Osteoblast (primary cell): Measurements from ENCODE around the gene DNAJB6. TPM values are rescaled to one million over a fixed set of nuclear protein-coding genes. Genes with fewer than 3 reads are reported as not detected.

Experiments used
- DNase-seq: peaks from one replicate; pipeline ENCODE4 v3.0.0; 2011; ENCODE audit warnings: low spot score, mixed read lengths; ENCODE audit not compliant: insufficient read length; ENCODE audit errors: missing footprints
- H2AFZ ChIP-seq: 2 replicates; pipeline ENCODE4 v1.6.0; 2011; ENCODE audit warnings: mild to moderate bottlenecking, low read length
- H3K27ac ChIP-seq: 2 replicates; pipeline ENCODE4 v1.5.1; 2011; ENCODE audit warnings: mild to moderate bottlenecking, low read depth, low read length, moderate library complexity
- H3K27me3 ChIP-seq: 2 replicates; pipeline ENCODE4 v1.6.0; 2012; ENCODE audit warnings: mild to moderate bottlenecking, control low read depth, inconsistent platforms, low read length, moderate library complexity; ENCODE audit not compliant: insufficient read depth
- H3K36me3 ChIP-seq: 2 replicates; pipeline ENCODE4 v1.5.1; 2011; ENCODE audit warnings: mild to moderate bottlenecking, low read length, control low read depth, moderate library complexity; ENCODE audit not compliant: insufficient read depth
- H3K4me1 ChIP-seq: 2 replicates; pipeline ENCODE4 v1.5.1; 2011; ENCODE audit warnings: mild to moderate bottlenecking, low read length, control low read depth, moderate library complexity; ENCODE audit not compliant: insufficient read depth
- H3K4me2 ChIP-seq: 2 replicates; pipeline ENCODE4 v1.6.0; 2011; ENCODE audit warnings: mild to moderate bottlenecking, low read length; ENCODE audit not compliant: insufficient read depth
- H3K4me3 ChIP-seq: fragments of 200-600 bp; sonication (generic); 3 replicates; pipeline ENCODE4 v1.5.1; 2012; ENCODE audit warnings: mild to moderate bottlenecking, low read length, inconsistent platforms; ENCODE audit not compliant: insufficient read depth
- H3K79me2 ChIP-seq: 2 replicates; pipeline ENCODE4 v1.6.0; 2012; ENCODE audit warnings: mild to moderate bottlenecking, low read length, control low read depth, inconsistent platforms; ENCODE audit not compliant: insufficient read depth
- H3K9me3 ChIP-seq: 2 replicates; pipeline ENCODE4 v1.5.1; 2011; ENCODE audit warnings: low read depth, low read length, control low read depth
- H4K20me1 ChIP-seq: 2 replicates; pipeline ENCODE4 v1.6.0; 2012; ENCODE audit warnings: mild to moderate bottlenecking, low read length, control low read depth; ENCODE audit not compliant: insufficient read depth
- total RNA-seq: library from RNA; depleted of rRNA; stranded (reverse); fragments of >200 nt; gene quantifications from 2 replicates; pipeline ENCODE4 v1.2.3, GENCODE V29; 2012
- TF ChIP-seq, protein P1 (sequence below): IDR thresholded peaks from 2 replicates; pipeline ENCODE4 v1.5.1; 2011; ENCODE audit warnings: mild to moderate bottlenecking, low read depth, low read length, moderate library complexity; ENCODE audit errors: extremely low read depth

DNAJB6 gene
- total RNA-seq, 1 donor: 84.7 TPM

DNA sequence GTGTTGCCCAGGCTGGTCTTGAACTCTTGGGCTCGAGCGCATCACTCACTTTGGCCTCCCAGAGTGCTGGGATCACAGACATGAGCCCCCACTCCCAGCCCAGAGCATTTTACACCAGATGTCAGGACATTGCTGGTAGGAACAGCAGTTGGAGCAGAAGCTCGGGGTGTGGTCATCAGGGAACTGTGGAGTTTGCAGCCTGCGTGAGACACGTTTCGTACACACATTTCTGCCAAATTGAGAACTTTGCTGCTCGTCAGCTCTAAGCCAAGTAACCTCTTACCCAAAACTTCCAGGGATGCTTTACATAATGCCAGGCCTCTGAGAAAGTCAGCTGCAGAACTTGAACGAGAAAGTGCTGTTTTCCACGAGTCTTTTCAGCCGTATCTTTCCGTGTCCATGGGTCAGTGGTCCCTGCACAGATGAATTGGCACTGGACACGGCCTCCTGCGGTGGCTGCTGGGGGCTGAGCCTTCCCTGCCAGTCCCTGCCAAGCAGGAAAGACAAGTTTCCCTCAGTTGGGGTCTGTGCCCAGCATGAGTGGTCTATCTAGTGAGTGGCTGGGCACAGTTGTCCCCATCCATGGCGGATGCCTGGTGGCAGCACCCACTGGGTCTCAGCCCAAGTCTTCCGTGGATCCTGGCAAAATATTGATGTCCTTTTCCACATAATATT is 54.4 kb downstream of the DNAJB6 start:
- TF ChIP-seq, protein P1, sequence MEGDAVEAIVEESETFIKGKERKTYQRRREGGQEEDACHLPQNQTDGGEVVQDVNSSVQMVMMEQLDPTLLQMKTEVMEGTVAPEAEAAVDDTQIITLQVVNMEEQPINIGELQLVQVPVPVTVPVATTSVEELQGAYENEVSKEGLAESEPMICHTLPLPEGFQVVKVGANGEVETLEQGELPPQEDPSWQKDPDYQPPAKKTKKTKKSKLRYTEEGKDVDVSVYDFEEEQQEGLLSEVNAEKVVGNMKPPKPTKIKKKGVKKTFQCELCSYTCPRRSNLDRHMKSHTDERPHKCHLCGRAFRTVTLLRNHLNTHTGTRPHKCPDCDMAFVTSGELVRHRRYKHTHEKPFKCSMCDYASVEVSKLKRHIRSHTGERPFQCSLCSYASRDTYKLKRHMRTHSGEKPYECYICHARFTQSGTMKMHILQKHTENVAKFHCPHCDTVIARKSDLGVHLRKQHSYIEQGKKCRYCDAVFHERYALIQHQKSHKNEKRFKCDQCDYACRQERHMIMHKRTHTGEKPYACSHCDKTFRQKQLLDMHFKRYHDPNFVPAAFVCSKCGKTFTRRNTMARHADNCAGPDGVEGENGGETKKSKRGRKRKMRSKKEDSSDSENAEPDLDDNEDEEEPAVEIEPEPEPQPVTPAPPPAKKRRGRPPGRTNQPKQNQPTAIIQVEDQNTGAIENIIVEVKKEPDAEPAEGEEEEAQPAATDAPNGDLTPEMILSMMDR: no peak
- DNase-seq: no peak
- Histone ChIP-seq H3K4me2 (no peak overlapping the region), H3K27ac (peak overlapping the region; percentile 41), H3K79me2 (peaks cover 66% of the 10 kb centered on the region), H3K27me3 (no peaks in the 10 kb centered on the region), H4K20me1 (peaks cover 17% of the 10 kb centered on the region), H3K36me3 (peaks cover 33% of the 10 kb centered on the region), H3K9me3 (no peaks in the 10 kb centered on the region), H2AFZ (no peak overlapping the region), H3K4me1 (peaks cover 20% of the 10 kb centered on the region), H3K4me3 (no peak overlapping the region)

DNA sequence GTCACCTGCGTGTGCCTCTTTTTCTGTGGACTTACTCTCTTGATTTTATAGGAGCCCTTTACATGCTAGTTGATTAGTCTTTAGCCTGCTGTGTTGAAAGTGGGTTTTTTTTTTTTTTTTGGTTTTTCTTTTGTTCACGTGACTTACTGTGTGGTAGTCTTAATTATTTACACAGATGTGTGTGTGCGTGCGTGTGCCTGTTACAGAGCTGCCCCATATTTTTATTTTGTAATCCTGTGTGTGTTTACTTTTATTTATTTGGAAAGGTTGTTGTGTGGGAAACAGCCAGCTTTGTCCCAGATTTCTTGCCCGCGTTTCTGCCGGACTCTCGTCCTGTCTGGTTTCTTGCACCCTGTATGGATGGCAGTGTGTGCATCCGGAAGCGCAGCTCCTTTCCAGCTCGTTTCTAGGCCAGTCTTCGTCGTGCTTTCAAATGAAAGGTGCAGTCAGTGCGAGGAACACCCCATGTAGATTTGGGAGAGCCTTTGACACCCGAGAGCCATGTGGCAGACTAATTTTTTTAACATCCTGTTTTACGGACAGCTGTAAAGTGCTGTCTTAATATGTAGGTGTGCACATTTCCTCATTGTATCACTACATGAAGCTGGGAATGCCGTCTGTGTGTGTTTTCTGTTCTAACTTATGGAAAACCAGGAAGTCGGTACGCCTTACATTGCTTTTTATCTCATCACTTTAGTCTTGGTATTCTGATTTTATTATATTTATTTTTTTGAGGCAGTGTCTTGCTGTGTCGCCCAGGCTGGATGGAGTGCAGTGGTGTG is 55.6 kb downstream of the DNAJB6 start:
- TF ChIP-seq, protein P1: no peak
- Histone ChIP-seq H2AFZ (no peak overlapping the region), H3K27ac (no peak overlapping the region), H3K4me1 (peaks cover 20% of the 10 kb centered on the region), H4K20me1 (peaks cover 10% of the 10 kb centered on the region), H3K4me2 (no peak overlapping the region), H3K27me3 (no peaks in the 10 kb centered on the region), H3K9me3 (no peaks in the 10 kb centered on the region), H3K36me3 (peaks cover 29% of the 10 kb centered on the region), H3K4me3 (no peak overlapping the region), H3K79me2 (peaks cover 68% of the 10 kb centered on the region)
- DNase-seq: no peak

DNA sequence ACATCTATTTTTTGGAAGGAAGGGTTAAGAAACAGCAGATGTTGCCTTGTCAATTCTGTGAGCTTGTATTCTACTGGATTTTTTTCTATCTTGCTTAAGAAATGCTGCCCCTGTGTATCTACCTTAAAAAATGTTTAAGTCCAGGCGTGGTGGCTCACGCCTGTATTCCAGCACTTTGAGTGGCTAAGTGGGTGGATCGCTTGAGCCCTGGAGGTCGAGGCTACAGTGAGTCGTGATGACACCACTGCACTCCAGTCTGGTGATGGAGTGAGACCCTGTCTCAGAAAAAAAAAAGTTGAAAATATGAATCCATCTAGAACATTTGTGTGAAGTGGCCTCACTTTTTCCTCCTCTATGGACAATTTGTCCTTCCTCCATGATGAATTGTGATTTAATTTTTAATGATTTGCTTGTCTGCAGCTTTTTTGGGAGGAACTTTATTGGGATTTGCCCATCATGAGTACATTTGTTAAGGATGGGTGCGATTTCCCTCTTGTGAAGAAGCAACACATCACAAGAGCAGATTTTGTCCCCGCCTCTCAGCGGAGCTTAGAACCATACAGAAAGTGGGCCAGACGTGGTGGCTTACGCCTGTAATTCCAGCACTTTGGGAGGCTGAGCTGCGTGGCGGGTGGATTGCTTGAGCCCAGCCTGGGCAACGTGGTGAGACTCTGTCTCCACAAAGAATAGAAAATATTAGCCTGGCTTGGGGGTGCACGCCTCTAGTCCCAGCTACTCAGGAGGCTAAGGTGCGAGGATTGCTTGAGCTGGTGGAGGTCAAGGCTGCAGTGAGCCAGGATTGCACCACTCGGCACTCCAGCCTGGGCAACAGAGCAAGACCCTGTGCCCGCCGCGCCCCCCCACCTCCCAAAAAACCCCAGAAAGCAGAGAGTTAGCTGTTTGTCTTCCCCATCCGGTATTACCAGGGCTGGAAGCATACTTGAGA is 57.7 kb downstream of the DNAJB6 start:
- no peak overlapping the region for H3K4me2 ChIP-seq
- peaks cover 63% of the 10 kb centered on the region for H3K79me2 ChIP-seq
- no peaks in the 10 kb centered on the region for H3K27me3 ChIP-seq
- no peak overlapping the region for H2AFZ ChIP-seq
- no peak for DNase-seq
- no peak overlapping the region for H3K4me3 ChIP-seq
- peaks cover 31% of the 10 kb centered on the region for H3K4me1 ChIP-seq
- H4K20me1 ChIP-seq: peaks cover 8% of the 10 kb centered on the region
- no peaks in the 10 kb centered on the region for H3K9me3 ChIP-seq
- peak overlapping the region; percentile 9 for H3K27ac ChIP-seq
- peaks cover 21% of the 10 kb centered on the region for H3K36me3 ChIP-seq
- TF ChIP-seq, protein P1: no peak
